Left lobe of liver (tissue), 2 donors: Measurements from ENCODE around the gene FMR1. TPM values are rescaled to one million over a fixed set of nuclear protein-coding genes. Genes with fewer than 3 reads are reported as not detected.

Experiments used
- ATAC-seq: fragments of 200-7000 bp; cut with Tn5 transposase; one replicate; pipeline ENCODE4 v1.9.1; 2020; ENCODE audit warnings: mild to moderate bottlenecking, moderate library complexity
- DNase-seq: peaks from one replicate; pipeline ENCODE4 v3.0.0-alpha.2; 2020; ENCODE audit warnings: low spot score
- total RNA-seq: library from RNA; stranded (reverse); gene quantifications from one replicate; pipeline ENCODE4 v1.2.1, GENCODE V29; 2021
- donor health status: DM: no; HTN: no; CAD: no; lungs with moderate emphysema.
- donor health status: DM: no; HTN: yes; CAD: no.

The FMR1 gene
- total RNA-seq, 1 donor from 2014 or later = 20.0 TPM

- DNase-seq (no peak), ATAC-seq (no peak)
These were observed 2.9 kb downstream of the FMR1 start for GRCh38 chrX:147914591-147914990.

GRCh38 chrX:147916375-147916968 lies 4.8 kb downstream of the FMR1 start:
- no peak for ATAC-seq
- no peak for DNase-seq

GRCh38 chrX:147917700-147918695 lies 6.3 kb downstream of the FMR1 start:
- ATAC-seq = no peak
- DNase-seq = no peak

GRCh38 chrX:147920161-147920666 lies 8.5 kb downstream of the FMR1 start:
- DNase-seq (no peak), ATAC-seq (no peak)

GRCh38 chrX:147923605-147924004 lies 11.9 kb downstream of the FMR1 start:
- DNase-seq (no peak), ATAC-seq (no peak)

GRCh38 chrX:147927256-147927655 lies 15.5 kb downstream of the FMR1 start:
- DNase-seq = no peak
- ATAC-seq = no peak

GRCh38 chrX:147933815-147934214 lies 22.1 kb downstream of the FMR1 start:
- ATAC-seq (no peak), DNase-seq (no peak)

GRCh38 chrX:147935156-147935758 lies 23.5 kb downstream of the FMR1 start:
- no peak for DNase-seq
- no peak for ATAC-seq

GRCh38 chrX:147945286-147945685 lies 33.6 kb downstream of the FMR1 start:
- ATAC-seq (peak; percentile 53), DNase-seq (no peak)

- DNase-seq (no peak), ATAC-seq (no peak)
These were observed 36.8 kb downstream of the FMR1 start for GRCh38 chrX:147948531-147948930.

GRCh38 chrX:147950352-147950751 lies 38.6 kb downstream of the FMR1 start:
- ATAC-seq (peak; percentile 65), DNase-seq (no peak)

GRCh38 chrX:147953976-147954375 lies 42.3 kb downstream of the FMR1 start:
- no peak for ATAC-seq
- no peak for DNase-seq

GRCh38 chrX:147957291-147957690 lies 45.6 kb downstream of the FMR1 start:
- DNase-seq (no peak), ATAC-seq (no peak)

GRCh38 chrX:147958291-147958690 lies 46.6 kb downstream of the FMR1 start:
- no peak for ATAC-seq
- DNase-seq = no peak

- ATAC-seq (no peak), DNase-seq (no peak)
These were observed 49.0 kb downstream of the FMR1 start for GRCh38 chrX:147960722-147961121.

GRCh38 chrX:147962476-147962875 lies 50.8 kb downstream of the FMR1 start:
- ATAC-seq = no peak
- DNase-seq = no peak

- ATAC-seq = no peak
- no peak for DNase-seq
These were observed 67.2 kb downstream of the FMR1 start for GRCh38 chrX:147978931-147979330.

- no peak for DNase-seq
- ATAC-seq = no peak
These were observed 69.5 kb downstream of the FMR1 start, which contains the start of gene FMR1NB for GRCh38 chrX:147981038-147981752. Gene FMR1NB (plus strand): TSS chrX:147981337. CDS start chrX:147981403, 66 bp downstream.
